ENCODE measurements around the gene ABCC1.

Gene ABCC1

GRCh38 chr16:15967655-15968315 lies 18.4 kb downstream of the ABCC1 start:
- Histone ChIP-seq H3K27me3 (ENCODE audit: insufficient read depth, low read length, poor library complexity) (no peaks in the 10 kb centered on the region), H3K4me1 (ENCODE audit: insufficient read depth, low read length) (no peaks in the 10 kb centered on the region), H3K4me3 (ENCODE audit: low read depth in 1 of 2, low read length in 2 of 2) (no peak overlapping the region), H3K27ac (ENCODE audit: low read length) (no peak overlapping the region), H3K9ac (ENCODE audit: low read depth, low read length) (no peak overlapping the region), H3K79me2 (ENCODE audit: insufficient read depth, low read length) (peaks cover 94% of the 10 kb centered on the region), H3K4me2 (ENCODE audit: insufficient read depth, low read length) (no peak overlapping the region), H4K20me1 (ENCODE audit: insufficient read depth, low read length) (peaks cover 3% of the 10 kb centered on the region; the same call in 1 of the 2 replicates), H3K9me3 (ENCODE audit: insufficient read depth, low read length, severe bottlenecking) (peaks cover 23% of the 10 kb centered on the region), H3K36me3 (ENCODE audit: insufficient read depth, low read length) (peaks cover 28% of the 10 kb centered on the region), H2AFZ (ENCODE audit: low read depth, low read length) (no peak overlapping the region)
- no peak for ATAC-seq (ENCODE audit: insufficient read depth, low read depth)
- TF ChIP-seq EZH2 (IDR thresholded peaks at IDR 0.05; ENCODE audit: borderline replicate concordance, low read depth, low read length, severe bottlenecking) = no peak
- no peak for TF ChIP-seq CTCF (IDR thresholded peaks at IDR 0.05; ENCODE audit: borderline replicate concordance, extremely low read depth, low read length, poor library complexity, severe bottlenecking)
- no peak for DNase-seq

GRCh38 chr16:15970202-15970601 lies 20.8 kb downstream of the ABCC1 start:
- Histone ChIP-seq H3K9ac (ENCODE audit: low read depth, low read length) (no peak overlapping the region), H3K36me3 (ENCODE audit: insufficient read depth, low read length) (peaks cover 28% of the 10 kb centered on the region), H3K27ac (ENCODE audit: low read length) (no peak overlapping the region), H3K4me1 (ENCODE audit: insufficient read depth, low read length) (no peaks in the 10 kb centered on the region), H2AFZ (ENCODE audit: low read depth, low read length) (no peak overlapping the region), H3K79me2 (ENCODE audit: insufficient read depth, low read length) (peaks cover 92% of the 10 kb centered on the region), H3K9me3 (ENCODE audit: insufficient read depth, low read length, severe bottlenecking) (peaks cover 18% of the 10 kb centered on the region), H4K20me1 (ENCODE audit: insufficient read depth, low read length) (peaks cover 4% of the 10 kb centered on the region; the same call in 1 of the 2 replicates), H3K4me2 (ENCODE audit: insufficient read depth, low read length) (no peak overlapping the region), H3K4me3 (ENCODE audit: low read depth in 1 of 2, low read length in 2 of 2) (no peak overlapping the region), H3K27me3 (ENCODE audit: insufficient read depth, low read length, poor library complexity) (no peaks in the 10 kb centered on the region)
- TF ChIP-seq CTCF (IDR thresholded peaks at IDR 0.05; ENCODE audit: borderline replicate concordance, extremely low read depth, low read length, poor library complexity, severe bottlenecking) (no peak), EZH2 (IDR thresholded peaks at IDR 0.05; ENCODE audit: borderline replicate concordance, low read depth, low read length, severe bottlenecking) (no peak)
- ATAC-seq (ENCODE audit: insufficient read depth, low read depth) = peak; percentile 58; the same call in 1 of the 3 replicates
- DNase-seq = no peak

GRCh38 chr16:15970743-15971439 lies 21.5 kb downstream of the ABCC1 start:
- TF ChIP-seq EZH2 (IDR thresholded peaks at IDR 0.05; ENCODE audit: borderline replicate concordance, low read depth, low read length, severe bottlenecking) (no peak), CTCF (IDR thresholded peaks at IDR 0.05; ENCODE audit: borderline replicate concordance, extremely low read depth, low read length, poor library complexity, severe bottlenecking) (no peak)
- Histone ChIP-seq H3K9ac (ENCODE audit: low read depth, low read length) (no peak overlapping the region), H3K9me3 (ENCODE audit: insufficient read depth, low read length, severe bottlenecking) (peaks cover 21% of the 10 kb centered on the region), H4K20me1 (ENCODE audit: insufficient read depth, low read length) (peaks cover 4% of the 10 kb centered on the region; the same call in 1 of the 2 replicates), H3K27me3 (ENCODE audit: insufficient read depth, low read length, poor library complexity) (no peaks in the 10 kb centered on the region), H3K27ac (ENCODE audit: low read length) (no peak overlapping the region), H3K4me1 (ENCODE audit: insufficient read depth, low read length) (no peaks in the 10 kb centered on the region), H2AFZ (ENCODE audit: low read depth, low read length) (no peak overlapping the region), H3K79me2 (ENCODE audit: insufficient read depth, low read length) (peaks cover 93% of the 10 kb centered on the region), H3K4me2 (ENCODE audit: insufficient read depth, low read length) (no peak overlapping the region), H3K36me3 (ENCODE audit: insufficient read depth, low read length) (peaks cover 28% of the 10 kb centered on the region), H3K4me3 (ENCODE audit: low read depth in 1 of 2, low read length in 2 of 2) (no peak overlapping the region)
- no peak for DNase-seq
- ATAC-seq (ENCODE audit: insufficient read depth, low read depth) = no peak

Data from DND-41 (cell line).